Measurements from ENCODE around the gene TBCC. TPM values are rescaled to one million over a fixed set of nuclear protein-coding genes. Genes with fewer than 3 reads are reported as not detected.

TBCC gene
- total and polyA plus RNA-seq, 4 donors: 6.9 to 13.5 (median 11.7) TPM

- TF ChIP-seq REST (IDR thresholded peaks at IDR 0.05) (no peak), RAD21 (IDR thresholded peaks at IDR 0.05) (no peak), HNF4G (IDR thresholded peaks at IDR 0.05) (no peak), GABPA (IDR thresholded peaks at IDR 0.05 in 1 of 2, conservative IDR thresholded peaks at IDR 0.05 in 1 of 2) (no peak), FOXA1 (IDR thresholded peaks at IDR 0.05) (no peak), FOXA2 (IDR thresholded peaks at IDR 0.05) (no peak)
Measured at GRCh38 chr6:42742116-42742894, 3.6 kb downstream of the TBCC start (continued).

GRCh38 chr6:42740725-42741124 lies 5.2 kb downstream of the TBCC start:
- no peak for DNase-seq (ENCODE audit: low spot score)
- no peak overlapping the region for H3K27ac ChIP-seq (ENCODE audit: low read depth in 1 of 2, low read length in 2 of 2)
- peaks cover 7 to 16% (median 11%) of the 10 kb centered on the region in 4 donors for H3K4me1 ChIP-seq (ENCODE audit: control insufficient read depth in 4 of 4, insufficient read depth in 4 of 4, low read length in 3 of 4)
- no peak overlapping the region for H3K4me3 ChIP-seq (ENCODE audit: low read depth in 1 of 3, low read length in 3 of 3)
- no peak for TF ChIP-seq CTCF (IDR thresholded peaks at IDR 0.05; ENCODE audit: low read depth, low read length, missing input control)
- TF ChIP-seq REST (IDR thresholded peaks at IDR 0.05): no peak
- no peak for TF ChIP-seq TAF1 (conservative IDR thresholded peaks at IDR 0.05)
- no peak for TF ChIP-seq GABPA (IDR thresholded peaks at IDR 0.05 in 1 of 2, conservative IDR thresholded peaks at IDR 0.05 in 1 of 2)
- TF ChIP-seq RXRA (IDR thresholded peaks at IDR 0.05): no peak
- TF ChIP-seq MAX (IDR thresholded peaks at IDR 0.05): no peak
- no peak for TF ChIP-seq SP1 (IDR thresholded peaks at IDR 0.05)
- TF ChIP-seq FOXA1 (IDR thresholded peaks at IDR 0.05): no peak
- no peak for TF ChIP-seq ZBTB33 (IDR thresholded peaks at IDR 0.05)
- no peak for TF ChIP-seq HNF4G (IDR thresholded peaks at IDR 0.05)
- no peak for TF ChIP-seq EGR1 (IDR thresholded peaks at IDR 0.05; ENCODE audit: low read depth in 2 of 2)
- TF ChIP-seq FOXA2 (IDR thresholded peaks at IDR 0.05): no peak
- no peak for TF ChIP-seq HNF4A (conservative IDR thresholded peaks at IDR 0.05)
- TF ChIP-seq JUND (IDR thresholded peaks at IDR 0.05): no peak
- TF ChIP-seq RAD21 (IDR thresholded peaks at IDR 0.05): no peak
- TF ChIP-seq YY1 (IDR thresholded peaks at IDR 0.05): no peak
- no peaks in the 10 kb centered on the region for H3K9me3 ChIP-seq (ENCODE audit: control insufficient read depth in 4 of 4, low read length in 3 of 4)
- WGBS: 74% methylated on average over 3 of the region's 3 CpGs
- H3K9ac ChIP-seq (ENCODE audit: low read depth in 1 of 2, low read length in 2 of 2): no peak overlapping the region
- no peaks in the 10 kb centered on the region for H3K36me3 ChIP-seq (ENCODE audit: control insufficient read depth in 4 of 4, insufficient read depth in 3 of 4, low read depth in 1 of 4, low read length in 3 of 4)
- H3K27me3 ChIP-seq (ENCODE audit: control insufficient read depth in 4 of 4, insufficient read depth in 4 of 4, low read length in 3 of 4): no peaks in the 10 kb centered on the region
